Measurements from ENCODE around the gene DNAJC21. TPM values are rescaled to one million over a fixed set of nuclear protein-coding genes. Genes with fewer than 3 reads are reported as not detected.

DNAJC21 gene
- polyA plus RNA-seq, 2 of the 4 experiments (the other 2 are of a cell fraction) = 31.1 to 36.5 TPM

- ATAC-seq (no peak), DNase-seq (ENCODE audit: low read depth in 1 of 2, low spot score in 1 of 2) (no peak), FAIRE-seq (no peak)
- Histone ChIP-seq H3K4me3 (no peak overlapping the region), H3K4me1 (no peaks in the 10 kb centered on the region), H3K9me3 (no peaks in the 10 kb centered on the region), H3K27ac (no peak overlapping the region), H3K4me2 (no peak overlapping the region)
- TF ChIP-seq FOSL2 (IDR thresholded peaks at IDR 0.05) = no peak
- no peak for TF ChIP-seq FOSL2 (CRISPR knock-in tag; IDR thresholded peaks at IDR 0.05)
- TF ChIP-seq HEYL (CRISPR knock-in tag; IDR thresholded peaks at IDR 0.05) = no peak
- no peak for TF ChIP-seq JUN (IDR thresholded peaks at IDR 0.05)
- no peak for TF ChIP-seq CHD4 (IDR thresholded peaks at IDR 0.05; ENCODE audit: borderline replicate concordance)
- no peak for TF ChIP-seq RCOR1 (IDR thresholded peaks at IDR 0.05; ENCODE audit: low read depth, low read length)
- TF ChIP-seq, protein P1, sequence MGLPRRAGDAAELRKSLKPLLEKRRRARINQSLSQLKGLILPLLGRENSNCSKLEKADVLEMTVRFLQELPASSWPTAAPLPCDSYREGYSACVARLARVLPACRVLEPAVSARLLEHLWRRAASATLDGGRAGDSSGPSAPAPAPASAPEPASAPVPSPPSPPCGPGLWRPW (IDR thresholded peaks at IDR 0.05) = no peak
- no peak for TF ChIP-seq CHD2 (IDR thresholded peaks at IDR 0.05; ENCODE audit: low read length, partially characterized antibody)
- no peak for TF ChIP-seq HOXB13 (CRISPR knock-in tag; IDR thresholded peaks at IDR 0.05; ENCODE audit: low read depth)
- TF ChIP-seq RAD21 (conservative IDR thresholded peaks at IDR 0.05 in 1 of 2, IDR thresholded peaks at IDR 0.05 in 1 of 2) = no peak
- TF ChIP-seq MAZ (IDR thresholded peaks at IDR 0.05; ENCODE audit: borderline replicate concordance, low read depth, low read length) = no peak
- no peak for TF ChIP-seq NR3C1 (IDR thresholded peaks at IDR 0.05)
- no peak for TF ChIP-seq CBX8 (IDR thresholded peaks at IDR 0.05)
- TF ChIP-seq CBX2 (IDR thresholded peaks at IDR 0.05; ENCODE audit: borderline replicate concordance, low read depth) = no peak
- TF ChIP-seq, protein P2, sequence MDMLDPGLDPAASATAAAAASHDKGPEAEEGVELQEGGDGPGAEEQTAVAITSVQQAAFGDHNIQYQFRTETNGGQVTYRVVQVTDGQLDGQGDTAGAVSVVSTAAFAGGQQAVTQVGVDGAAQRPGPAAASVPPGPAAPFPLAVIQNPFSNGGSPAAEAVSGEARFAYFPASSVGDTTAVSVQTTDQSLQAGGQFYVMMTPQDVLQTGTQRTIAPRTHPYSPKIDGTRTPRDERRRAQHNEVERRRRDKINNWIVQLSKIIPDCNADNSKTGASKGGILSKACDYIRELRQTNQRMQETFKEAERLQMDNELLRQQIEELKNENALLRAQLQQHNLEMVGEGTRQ (IDR thresholded peaks at IDR 0.05) = no peak
- no peak for TF ChIP-seq EP300 (IDR thresholded peaks at IDR 0.05)
- no peak for TF ChIP-seq BHLHE40 (IDR thresholded peaks at IDR 0.05; ENCODE audit: low read depth, low read length)
- TF ChIP-seq SREBF2 (IDR thresholded peaks at IDR 0.05) = no peak
- TF ChIP-seq RNF2 (IDR thresholded peaks at IDR 0.05; ENCODE audit: borderline replicate concordance, low read depth) = no peak
- no peak for TF ChIP-seq GATA3 (IDR thresholded peaks at IDR 0.05; ENCODE audit: borderline replicate concordance)
- ChIA-PET POLR2A (interaction anchor here (1.5 to 1.8 kb wide), 2 partner anchors 29 to 47 kb away, joined by 4 to 6 read pairs; partner anchors contain the start of genes BRIX1, RAD1 and TTC23L), CTCF (interaction anchor here (0.6 to 1.8 kb wide), 9 partner anchors 10 to 402 kb away, joined by 3 to 9 read pairs (median 4); no protein-coding TSS in a partner anchor)
- WGBS (ENCODE audit: missing lambda C conversion rate) = 56% methylated on average over 3 of the region's 3 CpGs
These were observed 42.8 kb upstream of the DNAJC21 start for GRCh38 chr5:34886392-34887119.

GRCh38 chr5:34889394-34889793, 40.0 kb upstream of the DNAJC21 start:
- no peaks in the 10 kb centered on the region for H3K4me1 ChIP-seq
- no peak for DNase-seq (ENCODE audit: low read depth in 1 of 2, low spot score in 1 of 2)
- no peak overlapping the region for H3K4me2 ChIP-seq
- no peak overlapping the region for H3K4me3 ChIP-seq
- WGBS (ENCODE audit: missing lambda C conversion rate) = 93% methylated on average over 1 of the region's 1 CpG
- TF ChIP-seq, protein P1 (IDR thresholded peaks at IDR 0.05) = no peak
- POLR2A ChIA-PET = no interaction called here
- no peak overlapping the region for H3K27ac ChIP-seq
- no peaks in the 10 kb centered on the region for H3K9me3 ChIP-seq
- CTCF ChIA-PET = interaction anchor here (1.4 to 2.0 kb wide), 3 partner anchors 9 to 403 kb away, joined by 3 to 15 read pairs (median 4); no protein-coding TSS in a partner anchor
- no peak for ATAC-seq
- no peak for FAIRE-seq

DNA sequence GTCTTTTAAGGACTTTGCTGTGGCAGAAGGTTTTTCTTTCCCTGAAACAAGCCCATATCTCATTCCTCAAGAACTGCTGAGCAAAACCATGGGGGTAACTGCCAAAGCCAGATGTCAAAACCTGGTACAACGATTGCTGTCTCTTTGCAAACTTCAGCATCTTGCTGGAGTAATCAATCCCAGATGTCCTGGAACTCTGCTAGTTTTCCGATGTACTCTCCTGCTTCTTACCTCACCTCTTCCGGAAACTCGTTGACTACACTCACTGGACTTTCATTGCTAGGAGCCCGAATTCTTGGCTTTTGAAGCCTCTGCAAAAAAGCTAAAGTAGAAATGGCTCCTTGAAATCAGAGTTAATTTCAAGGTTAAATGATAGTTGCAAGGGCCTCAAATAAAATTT, 37.4 kb upstream of the DNAJC21 start:
- Histone ChIP-seq H3K4me2 (no peak overlapping the region), H3K27ac (no peak overlapping the region), H3K9me3 (no peaks in the 10 kb centered on the region), H3K4me1 (no peaks in the 10 kb centered on the region), H3K4me3 (no peak overlapping the region)
- no peak for TF ChIP-seq POLR2A (IDR thresholded peaks at IDR 0.05; ENCODE audit: low read length)
- no peak for TF ChIP-seq GATA3 (IDR thresholded peaks at IDR 0.05; ENCODE audit: borderline replicate concordance)
- no peak for TF ChIP-seq CHD4 (IDR thresholded peaks at IDR 0.05; ENCODE audit: borderline replicate concordance)
- TF ChIP-seq KDM5A (IDR thresholded peaks at IDR 0.05) = no peak
- no peak for TF ChIP-seq ZSCAN20 (CRISPR knock-in tag; IDR thresholded peaks at IDR 0.05)
- no peak for TF ChIP-seq ATOH8 (CRISPR knock-in tag; IDR thresholded peaks at IDR 0.05; ENCODE audit: low read depth)
- TF ChIP-seq RNF2 (IDR thresholded peaks at IDR 0.05; ENCODE audit: borderline replicate concordance, low read depth) = no peak
- TF ChIP-seq, protein P3, sequence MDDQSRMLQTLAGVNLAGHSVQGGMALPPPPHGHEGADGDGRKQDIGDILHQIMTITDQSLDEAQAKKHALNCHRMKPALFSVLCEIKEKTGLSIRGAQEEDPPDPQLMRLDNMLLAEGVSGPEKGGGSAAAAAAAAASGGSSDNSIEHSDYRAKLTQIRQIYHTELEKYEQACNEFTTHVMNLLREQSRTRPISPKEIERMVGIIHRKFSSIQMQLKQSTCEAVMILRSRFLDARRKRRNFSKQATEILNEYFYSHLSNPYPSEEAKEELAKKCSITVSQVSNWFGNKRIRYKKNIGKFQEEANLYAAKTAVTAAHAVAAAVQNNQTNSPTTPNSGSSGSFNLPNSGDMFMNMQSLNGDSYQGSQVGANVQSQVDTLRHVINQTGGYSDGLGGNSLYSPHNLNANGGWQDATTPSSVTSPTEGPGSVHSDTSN (IDR thresholded peaks at IDR 0.05) = no peak
- TF ChIP-seq RAD21 (conservative IDR thresholded peaks at IDR 0.05 in 1 of 2, IDR thresholded peaks at IDR 0.05 in 1 of 2) = no peak
- TF ChIP-seq ESRRA (IDR thresholded peaks at IDR 0.05; ENCODE audit: borderline replicate concordance, low read length) = no peak
- TF ChIP-seq HOXB5 (CRISPR knock-in tag; IDR thresholded peaks at IDR 0.05) = no peak
- no peak for TF ChIP-seq JUNB (IDR thresholded peaks at IDR 0.05)
- TF ChIP-seq HOXB13 (CRISPR knock-in tag; IDR thresholded peaks at IDR 0.05; ENCODE audit: low read depth) = no peak
- TF ChIP-seq NR3C1 (IDR thresholded peaks at IDR 0.05) = no peak
- no peak for TF ChIP-seq RFX5 (IDR thresholded peaks at IDR 0.05)
- TF ChIP-seq, protein P1 (IDR thresholded peaks at IDR 0.05) = no peak
- POLR2A ChIA-PET = no interaction called here
- FAIRE-seq (no peak), ATAC-seq (no peak), DNase-seq (ENCODE audit: low read depth in 1 of 2, low spot score in 1 of 2) (no peak)
- CTCF ChIA-PET = interaction anchor here (1.9 to 16.6 kb wide), 2 partner anchors 14 to 408 kb away, joined by 11 to 621 read pairs; no protein-coding TSS in a partner anchor
- 68% methylated on average over 5 of the region's 5 CpGs for WGBS (ENCODE audit: missing lambda C conversion rate)
